Activated CD4-positive, alpha-beta T cell treated with anti-CD3 and anti-CD28 coated beads, Interleukin-2, Interleukin-4, amounts not matched to agents 100 ng/mL and 50 ng/mL, durations not matched to agents 16 hours and 8 hours (primary cell): ENCODE data around the gene DSCAM.

Source experiments
- DNase-seq: peaks from one replicate; pipeline ENCODE4 v3.0.0-alpha.2; 2020; ENCODE audit warnings: low spot score

Gene DSCAM

DNA sequence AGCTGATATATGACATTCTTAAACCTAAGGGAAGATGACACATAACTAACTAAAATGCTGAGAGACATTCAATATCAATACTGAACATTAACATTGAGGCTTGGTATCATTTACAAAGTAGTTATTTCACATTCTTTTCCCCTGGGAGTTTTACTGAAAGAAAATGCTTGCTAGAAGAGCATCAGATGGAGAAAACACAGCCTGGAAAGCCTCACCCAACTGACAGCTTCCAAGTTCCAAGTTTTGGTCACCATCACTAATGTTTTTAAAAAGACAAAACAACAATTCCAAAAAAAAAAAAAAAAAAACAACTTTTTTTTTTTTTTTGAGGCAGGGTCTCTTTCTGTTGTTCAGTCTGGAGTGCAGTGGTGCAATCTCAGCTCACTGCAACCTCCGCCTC, 80.6 kb downstream of the DSCAM start:
- DNase-seq: no peak

DNA sequence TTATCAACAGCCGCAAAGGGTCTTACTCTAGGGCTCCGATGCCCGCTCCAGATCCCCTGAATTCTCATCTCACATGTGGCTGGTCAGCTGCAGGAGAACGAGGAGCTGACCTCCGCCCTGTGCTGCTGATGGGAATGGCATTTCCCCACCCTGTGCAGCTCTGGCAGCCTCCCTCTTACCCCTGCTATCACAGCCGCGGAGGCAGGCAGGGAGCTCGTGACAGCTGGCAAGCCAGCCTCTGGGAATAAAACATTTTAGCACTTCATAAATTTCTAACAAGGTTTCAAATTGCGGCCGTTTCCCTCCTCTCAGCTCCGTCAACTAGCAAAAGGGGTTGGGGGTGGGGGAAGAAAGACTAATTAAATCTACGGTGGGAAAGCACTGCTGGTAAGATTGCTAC, 81.1 kb downstream of the DSCAM start:
- DNase-seq: no peak

DNA sequence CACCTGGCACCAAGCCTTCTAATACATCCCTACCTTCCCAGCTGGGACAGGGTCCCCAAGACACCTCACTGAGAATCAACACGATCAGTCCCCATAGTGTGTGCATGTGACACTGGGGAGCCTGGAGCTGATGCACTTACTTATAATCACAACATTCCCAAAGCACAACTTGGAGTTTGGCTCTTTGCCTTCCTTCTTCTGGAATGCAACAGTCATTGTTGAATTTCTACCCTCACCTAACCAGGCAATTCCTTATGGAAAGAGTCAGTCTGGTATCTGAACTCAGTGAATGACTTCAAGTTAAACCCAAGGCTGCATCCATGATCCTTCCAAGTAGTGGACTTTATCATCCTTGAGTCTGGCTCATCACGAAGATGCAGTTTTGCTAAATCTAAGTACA, 86.1 kb downstream of the DSCAM start:
- no peak for DNase-seq

- no peak for DNase-seq
Observed at GRCh38 chr21:40759061-40759460, 87.9 kb downstream of the DSCAM start.

- no peak for DNase-seq
Observed at GRCh38 chr21:40757366-40757765, 89.6 kb downstream of the DSCAM start.

- DNase-seq: no peak
Observed at GRCh38 chr21:40754466-40754865, 92.5 kb downstream of the DSCAM start.

DNA sequence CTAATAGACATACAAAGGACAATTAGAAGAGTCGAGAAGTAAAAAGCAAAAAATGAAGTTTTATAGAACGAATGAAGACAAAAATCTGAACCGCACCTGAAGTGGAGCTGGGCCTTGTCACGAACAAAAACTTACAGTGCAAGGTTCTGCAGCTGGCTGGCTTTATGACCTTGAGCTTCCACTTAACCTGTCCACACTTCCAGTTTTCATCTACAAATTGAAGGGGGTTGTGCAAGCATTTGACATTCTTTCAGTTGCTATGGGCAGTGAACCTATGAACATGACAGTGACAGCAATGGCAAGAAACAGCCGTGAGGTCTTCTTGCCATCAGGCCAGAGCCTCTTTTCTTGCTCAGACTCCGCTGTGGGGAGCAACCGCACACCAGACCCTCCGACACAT, 93.2 kb downstream of the DSCAM start:
- no peak for DNase-seq

- DNase-seq: no peak
Observed at GRCh38 chr21:40752125-40752524, 94.8 kb downstream of the DSCAM start.

- no peak for DNase-seq
Observed at GRCh38 chr21:40751221-40751620, 95.7 kb downstream of the DSCAM start.

GRCh38 chr21:40736145-40736544, 110.8 kb downstream of the DSCAM start:
- DNase-seq: no peak

GRCh38 chr21:40733024-40733397, 113.9 kb downstream of the DSCAM start:
- DNase-seq: no peak

DNA sequence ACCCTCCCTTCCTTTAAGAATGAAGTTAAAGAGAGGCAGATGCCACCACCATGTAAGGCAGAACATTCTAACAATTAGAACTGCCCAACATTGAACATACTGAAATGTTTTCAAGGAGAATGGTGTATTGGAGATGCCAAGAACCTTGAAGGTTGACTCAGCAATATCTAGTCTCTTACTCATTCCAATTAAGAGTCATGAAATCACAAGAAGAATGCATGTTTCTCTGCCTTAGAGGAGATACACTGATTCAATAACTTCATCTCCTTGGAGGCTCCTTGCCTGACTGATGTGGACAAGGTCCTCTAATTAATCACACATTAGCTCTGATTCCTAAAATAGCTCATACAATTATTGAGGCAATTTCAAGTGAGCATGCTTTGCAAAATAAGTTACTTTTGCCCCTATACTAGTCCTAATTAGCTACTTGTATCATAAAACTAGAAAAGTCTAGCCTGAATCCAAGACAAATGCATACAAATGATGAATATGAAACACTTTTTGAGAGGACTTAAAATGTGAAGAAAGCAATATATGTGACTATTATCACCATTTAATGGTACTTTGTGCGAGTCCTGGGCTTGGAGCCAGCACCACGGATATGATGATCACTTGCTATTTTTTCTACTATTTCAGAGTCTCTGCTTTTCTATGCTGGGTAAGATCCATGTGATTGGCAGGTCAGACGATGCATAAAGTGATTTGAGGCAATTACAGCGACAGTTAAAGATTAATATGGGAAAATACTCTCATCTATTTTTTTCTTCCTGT, 114.5 kb downstream of the DSCAM start:
- no peak for DNase-seq

GRCh38 chr21:40731206-40731605, 115.8 kb downstream of the DSCAM start:
- no peak for DNase-seq

- DNase-seq: no peak
Observed at GRCh38 chr21:40730426-40730800, 116.5 kb downstream of the DSCAM start.

DNA sequence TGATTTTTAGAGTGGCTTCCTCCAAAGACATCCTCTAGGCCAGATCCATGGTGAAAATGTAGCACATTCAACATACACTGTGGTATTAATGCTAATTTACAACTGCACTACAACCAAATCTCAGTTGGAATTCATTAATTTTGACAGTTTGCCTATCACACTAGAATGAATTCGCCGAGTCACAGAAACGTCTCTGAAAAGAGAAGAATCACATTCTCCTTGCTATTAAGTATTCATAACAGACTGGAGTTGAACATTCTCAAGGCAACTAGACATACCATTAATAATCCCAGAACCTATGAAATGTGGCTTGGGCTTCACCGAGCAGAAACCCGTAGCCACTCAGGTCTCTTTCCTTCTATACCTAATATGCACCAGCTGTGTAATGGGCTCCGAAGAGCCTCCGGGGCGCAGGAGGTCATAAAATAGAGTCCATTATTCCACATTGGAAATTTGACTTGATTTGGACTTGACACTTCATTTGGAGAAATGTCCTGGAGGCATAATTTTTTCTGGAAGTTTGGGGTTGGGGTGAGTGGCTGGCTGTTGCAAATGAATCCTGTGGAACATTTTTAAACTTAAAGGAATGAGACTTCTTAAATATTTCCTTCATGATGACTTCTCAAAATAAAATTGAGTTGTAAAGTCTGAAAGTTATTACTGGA, 117.1 kb downstream of the DSCAM start:
- DNase-seq: no peak

GRCh38 chr21:40723966-40724365, 123.0 kb downstream of the DSCAM start:
- no peak for DNase-seq

- no peak for DNase-seq
Observed at GRCh38 chr21:40723317-40723716, 123.6 kb downstream of the DSCAM start.

DNA sequence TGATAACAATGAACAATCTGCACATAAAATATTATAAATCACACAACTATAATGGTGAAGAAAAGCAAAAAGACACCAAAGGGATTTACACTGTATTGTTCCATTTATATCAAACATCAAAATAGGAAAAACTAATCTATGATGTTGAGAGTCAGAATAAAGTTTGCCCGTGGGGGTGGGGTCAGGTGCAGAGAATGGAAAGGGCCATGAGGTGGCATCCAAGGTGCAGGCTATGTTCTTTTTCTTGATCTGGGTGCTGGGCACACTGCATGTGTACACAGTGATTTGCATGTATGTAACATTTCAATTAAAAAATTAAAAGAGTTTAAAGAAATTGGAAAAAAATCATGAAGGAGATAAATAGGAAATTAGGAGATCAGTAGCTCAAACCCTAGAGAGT, 127.3 kb downstream of the DSCAM start:
- no peak for DNase-seq

- no peak for DNase-seq
Observed at GRCh38 chr21:40717028-40717427, 129.9 kb downstream of the DSCAM start.

DNA sequence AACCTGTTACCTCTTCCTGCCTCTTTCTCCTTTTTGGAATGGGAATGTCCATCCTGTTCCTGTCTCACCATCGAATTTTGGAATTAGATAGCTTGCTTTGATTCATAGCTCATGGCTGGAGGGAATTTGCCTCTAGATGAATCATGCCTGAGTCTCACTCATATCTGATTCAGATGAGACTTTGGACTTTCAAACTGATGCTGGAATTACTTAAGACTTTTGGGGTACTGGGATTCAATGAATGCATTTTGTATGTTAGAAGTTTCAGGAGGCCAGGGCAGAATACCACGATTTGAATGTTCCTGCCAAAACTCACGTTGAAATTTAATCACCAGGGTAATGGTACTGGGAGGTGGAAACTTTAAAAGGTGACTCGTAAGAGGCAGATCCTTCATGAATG, 132.4 kb downstream of the DSCAM start:
- no peak for DNase-seq

- no peak for DNase-seq
Observed at GRCh38 chr21:40707656-40708244, 139.2 kb downstream of the DSCAM start.

- no peak for DNase-seq
Observed at GRCh38 chr21:40706806-40707655, 139.9 kb downstream of the DSCAM start.

DNA sequence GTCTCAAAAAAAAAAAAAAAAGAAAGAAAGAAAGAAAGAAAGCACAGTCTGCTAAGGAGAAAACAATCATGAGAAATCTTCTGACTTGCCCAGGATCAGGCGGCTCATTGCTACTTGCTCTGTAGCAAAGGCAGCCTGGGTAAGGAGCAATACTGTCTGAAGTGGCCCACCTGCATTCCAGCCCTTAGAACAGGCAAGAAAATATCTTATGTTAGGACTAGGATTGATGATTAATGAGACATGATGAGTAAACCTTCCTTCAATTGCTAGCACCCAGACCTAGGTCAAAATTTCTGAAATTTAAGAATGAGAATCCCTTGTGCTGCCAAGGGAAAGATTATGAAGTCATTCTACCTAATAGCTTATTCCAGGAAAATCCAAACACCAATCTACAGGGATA, 140.8 kb downstream of the DSCAM start:
- no peak for DNase-seq
